OCI-LY7 (cell line): ENCODE measurements around the gene MAPK4. TPM values are rescaled to one million over a fixed set of nuclear protein-coding genes. Genes with fewer than 3 reads are reported as not detected.

Experiments used
- BruUV-seq: library from RNA; stranded (reverse); fragments of 400-500 nt; replicated peaks from 2 replicates; lab custom pipeline; 2021; lab: Mats Ljungman, UMichigan
- CTCF ChIA-PET: fragments of 300-600 bp; sonication (Branson Sonifier 250); formaldehyde crosslinking; loops from one replicate; lab custom pipeline; 2022; ENCODE audit warnings: antibody characterized with exemption; ENCODE audit not compliant: unreplicated experiment; lab: Charles Lee
- POLR2A ChIA-PET: fragments of 300-600 bp; sonication (Branson Sonifier 250); formaldehyde crosslinking; loops from one replicate; lab custom pipeline; 2022; ENCODE audit warnings: antibody characterized with exemption; lab: Charles Lee
- DNase-seq: peaks from one replicate; pipeline ENCODE4 v3.0.0-alpha.2; 2015; ENCODE audit warnings: low spot score
- H2AFZ ChIP-seq: fragments of 200-600 bp; sonication (generic), shearing (Covaris generic); 2 replicates; pipeline ENCODE4 v1.6.1; 2014; ENCODE audit warnings: mild to moderate bottlenecking, antibody characterized with exemption, low read length, moderate library complexity
- H3K27ac ChIP-seq: fragments of 200-600 bp; sonication (generic); 2 replicates; pipeline ENCODE4 v1.5.1; 2014; ENCODE audit warnings: mixed run types, low read depth, mild to moderate bottlenecking, moderate library complexity, low read length, inconsistent platforms; ENCODE audit not compliant: poor library complexity, severe bottlenecking
- H3K36me3 ChIP-seq: fragments of 200-600 bp; sonication (generic); 2 replicates; pipeline ENCODE4 v1.6.1; 2014; ENCODE audit warnings: mild to moderate bottlenecking, antibody characterized with exemption, low read length, moderate library complexity, mixed read lengths; ENCODE audit not compliant: insufficient read depth
- H3K4me1 ChIP-seq: fragments of 200-600 bp; sonication (generic); 2 replicates; pipeline ENCODE4 v1.5.1; 2014; ENCODE audit warnings: mild to moderate bottlenecking, low read length; ENCODE audit not compliant: insufficient read depth, poor library complexity, severe bottlenecking
- H3K4me2 ChIP-seq: fragments of 200-600 bp; sonication (generic); 2 replicates; pipeline ENCODE4 v1.6.1; 2014; ENCODE audit warnings: mild to moderate bottlenecking, low read length
- H3K4me3 ChIP-seq: fragments of 200-600 bp; sonication (generic); 2 replicates; pipeline ENCODE4 v1.5.1; 2014; ENCODE audit warnings: mild to moderate bottlenecking, low read depth, low read length; ENCODE audit not compliant: poor library complexity, severe bottlenecking
- H3K79me2 ChIP-seq: fragments of 200-600 bp; sonication (generic); 2 replicates; pipeline ENCODE4 v1.6.1; 2016; ENCODE audit warnings: low read depth, mild to moderate bottlenecking, low read length, moderate library complexity, mixed read lengths; ENCODE audit not compliant: insufficient read depth
- H3K9me2 ChIP-seq: fragments of 200-600 bp; sonication (generic); 2 replicates; pipeline ENCODE4 v1.6.1; 2016; ENCODE audit warnings: mild to moderate bottlenecking, low read length, mixed read lengths; ENCODE audit not compliant: insufficient read depth
- H3K9me3 ChIP-seq: fragments of 200-600 bp; sonication (generic); 2 replicates; pipeline ENCODE4 v1.6.1; 2014; ENCODE audit warnings: mild to moderate bottlenecking, mixed run types, low read length, mixed read lengths
- H4K20me1 ChIP-seq: fragments of 200-600 bp; sonication (generic); 2 replicates; pipeline ENCODE4 v1.6.1; 2014; ENCODE audit warnings: mild to moderate bottlenecking, antibody characterized with exemption, low read length, moderate library complexity, mixed read lengths; ENCODE audit not compliant: insufficient read depth
- EZH2phosphoT487 ChIP-seq: fragments of 200-600 bp; sonication (generic); IDR thresholded peaks from 2 replicates; pipeline ENCODE4 v1.6.1; 2018; ENCODE audit warnings: low read depth, borderline replicate concordance, mild to moderate bottlenecking, mixed run types, antibody characterized with exemption, low read length, moderate library complexity, mixed read lengths
- intact Hi-C: fragments of 100-400 bp; cut with micrococcal nuclease; formaldehyde crosslinking; loops from one replicate; pipeline ENCODE4 v1.10.0; 2022; ENCODE audit not compliant: unreplicated experiment
- total RNA-seq, 2 experiments: library from RNA; depleted of rRNA in 1 of 2; stranded (reverse); fragments of >200 nt in 1 of 2; shearing (Covaris generic) in 1 of 2; gene quantifications; 2 replicates each; pipeline ENCODE4 v1.2.3, GENCODE V29; 2014 to 2022
- TF ChIP-seq, protein P1 (sequence below): fragments of 200-600 bp; sonication (generic); conservative IDR thresholded peaks from 2 replicates; pipeline ENCODE4 v1.5.1; 2014; ENCODE audit warnings: mild to moderate bottlenecking, antibody characterized with exemption, low read length, moderate library complexity, mixed read lengths

The MAPK4 gene
- total RNA-seq, 2 experiments from 2014 or later, result not detected

DNA sequence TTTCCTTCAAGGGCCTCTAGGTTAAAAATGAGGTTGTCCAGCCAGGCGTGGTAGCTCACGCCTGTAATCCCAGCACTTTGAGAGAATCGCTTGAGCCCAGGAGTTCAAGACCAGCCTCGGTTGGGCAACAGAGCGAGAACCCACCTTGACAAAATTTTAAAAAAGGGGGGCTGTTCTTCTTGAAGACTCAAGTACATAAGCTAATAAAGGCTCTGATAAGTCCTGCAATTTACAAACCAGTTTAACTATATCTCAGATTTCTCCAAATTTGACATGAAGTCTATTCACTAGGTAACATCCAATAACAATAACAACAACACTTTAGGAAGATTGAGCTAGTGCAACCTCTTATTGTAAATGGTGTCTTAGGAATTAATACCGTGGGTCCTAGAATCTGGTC is 129.7 kb downstream of the MAPK4 start:
- no peaks in the 10 kb centered on the region for H4K20me1 ChIP-seq
- H3K4me2 ChIP-seq, result no peak overlapping the region

GRCh38 chr18:50694147-50694546 is 134.3 kb downstream of the MAPK4 start:
- POLR2A ChIA-PET, result no interaction called here
- Histone ChIP-seq H3K27ac (no peak overlapping the region), H2AFZ (no peak overlapping the region), H4K20me1 (no peaks in the 10 kb centered on the region), H3K4me1 (no peaks in the 10 kb centered on the region), H3K9me3 (no peaks in the 10 kb centered on the region), H3K4me3 (no peak overlapping the region), H3K36me3 (no peaks in the 10 kb centered on the region), H3K4me2 (no peak overlapping the region), H3K9me2 (no peaks in the 10 kb centered on the region), H3K79me2 (no peaks in the 10 kb centered on the region)
- BruUV-seq, result no TSS peak
- TF ChIP-seq, protein P1, sequence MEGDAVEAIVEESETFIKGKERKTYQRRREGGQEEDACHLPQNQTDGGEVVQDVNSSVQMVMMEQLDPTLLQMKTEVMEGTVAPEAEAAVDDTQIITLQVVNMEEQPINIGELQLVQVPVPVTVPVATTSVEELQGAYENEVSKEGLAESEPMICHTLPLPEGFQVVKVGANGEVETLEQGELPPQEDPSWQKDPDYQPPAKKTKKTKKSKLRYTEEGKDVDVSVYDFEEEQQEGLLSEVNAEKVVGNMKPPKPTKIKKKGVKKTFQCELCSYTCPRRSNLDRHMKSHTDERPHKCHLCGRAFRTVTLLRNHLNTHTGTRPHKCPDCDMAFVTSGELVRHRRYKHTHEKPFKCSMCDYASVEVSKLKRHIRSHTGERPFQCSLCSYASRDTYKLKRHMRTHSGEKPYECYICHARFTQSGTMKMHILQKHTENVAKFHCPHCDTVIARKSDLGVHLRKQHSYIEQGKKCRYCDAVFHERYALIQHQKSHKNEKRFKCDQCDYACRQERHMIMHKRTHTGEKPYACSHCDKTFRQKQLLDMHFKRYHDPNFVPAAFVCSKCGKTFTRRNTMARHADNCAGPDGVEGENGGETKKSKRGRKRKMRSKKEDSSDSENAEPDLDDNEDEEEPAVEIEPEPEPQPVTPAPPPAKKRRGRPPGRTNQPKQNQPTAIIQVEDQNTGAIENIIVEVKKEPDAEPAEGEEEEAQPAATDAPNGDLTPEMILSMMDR, result no peak
- no peak for TF ChIP-seq EZH2phosphoT487
- intact Hi-C loops, result no loop called here
- no peak for DNase-seq
- CTCF ChIA-PET, result no interaction called here

More for the DNA sequence above, 129.7 kb downstream of the MAPK4 start:
- ChIA-PET POLR2A (interaction anchor here (0.6 kb wide), 1 partner anchor 385 kb away, joined by 5 read pairs; no protein-coding TSS in a partner anchor), CTCF (no interaction called here)
- DNase-seq, result no peak
- TF ChIP-seq, protein P1, result no peak
- no peak overlapping the region for H2AFZ ChIP-seq
- BruUV-seq, result no TSS peak
- H3K9me3 ChIP-seq, result no peaks in the 10 kb centered on the region
- no peaks in the 10 kb centered on the region for H3K79me2 ChIP-seq
- intact Hi-C loops, result no loop called here
- no peaks in the 10 kb centered on the region for H3K9me2 ChIP-seq
- H3K4me1 ChIP-seq, result no peaks in the 10 kb centered on the region
- no peaks in the 10 kb centered on the region for H3K36me3 ChIP-seq
- no peak overlapping the region for H3K4me3 ChIP-seq
- no peak overlapping the region for H3K27ac ChIP-seq

GRCh38 chr18:50695431-50696176 is 135.7 kb downstream of the MAPK4 start:
- CTCF ChIA-PET, result no interaction called here
- no peak for DNase-seq
- BruUV-seq, result no TSS peak

More at GRCh38 chr18:50695431-50696176, 135.7 kb downstream of the MAPK4 start:
- Histone ChIP-seq H3K4me1 (no peaks in the 10 kb centered on the region), H3K9me2 (no peaks in the 10 kb centered on the region), H3K4me3 (no peak overlapping the region), H3K36me3 (no peaks in the 10 kb centered on the region), H2AFZ (no peak overlapping the region), H3K4me2 (no peak overlapping the region), H3K79me2 (no peaks in the 10 kb centered on the region), H4K20me1 (no peaks in the 10 kb centered on the region), H3K9me3 (no peaks in the 10 kb centered on the region), H3K27ac (no peak overlapping the region)
- POLR2A ChIA-PET, result no interaction called here
- intact Hi-C loops, result no loop called here
- no peak for TF ChIP-seq EZH2phosphoT487
- TF ChIP-seq, protein P1, result no peak
